Activated CD8-positive, alpha-beta memory T cell treated with anti-CD3 and anti-CD28 coated beads for 4 hours (primary cell): ENCODE results near the gene CCDC187.

ENCODE experiments used
- DNase-seq, 2 donors: peaks; one replicate each; pipeline ENCODE4 v3.0.0-alpha.2; 2020; ENCODE audit warnings: low read depth in 2 of 2

CCDC187 gene

GRCh38 chr9:136297766-136298735 is 5.8 kb downstream of the CCDC187 start:
- no peak for DNase-seq

DNA sequence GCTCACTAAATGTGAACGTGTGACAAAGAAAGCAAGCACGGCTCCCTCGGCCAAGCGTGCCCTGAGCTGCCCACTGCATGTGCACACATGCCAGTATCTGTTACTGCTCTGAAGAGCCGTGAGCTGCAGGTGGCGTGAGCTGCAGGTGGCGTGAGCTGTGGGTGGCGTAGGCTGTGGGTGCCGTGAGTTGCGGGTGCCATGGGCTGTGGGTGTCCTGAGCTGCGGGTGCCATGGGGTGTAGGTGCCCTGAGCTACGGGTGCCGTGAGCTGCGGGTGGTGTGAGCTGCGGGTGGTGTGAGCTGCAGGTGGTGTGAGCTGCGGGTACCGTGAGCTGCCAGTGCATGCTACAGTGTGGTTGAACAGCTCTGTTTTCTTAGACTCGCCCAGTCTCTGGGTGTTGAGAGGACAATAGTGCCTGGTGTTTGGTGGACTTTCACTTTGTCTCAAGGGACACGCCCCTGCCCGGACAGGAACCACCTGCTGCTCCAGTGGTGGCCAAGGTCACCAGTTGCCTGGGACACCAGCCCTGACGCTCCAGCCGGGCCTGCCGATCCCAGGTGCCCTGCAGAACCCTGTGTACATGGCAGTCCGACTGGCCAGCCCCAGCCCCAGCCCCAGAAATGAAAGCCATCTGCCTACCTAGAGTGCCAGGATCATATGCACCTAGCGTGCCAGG is 6.7 kb downstream of the CCDC187 start:
- no peak for DNase-seq

- no peak for DNase-seq
These were observed 7.4 kb downstream of the CCDC187 start for GRCh38 chr9:136296434-136297015.

- no peak for DNase-seq
These were observed 8.1 kb downstream of the CCDC187 start for GRCh38 chr9:136295542-136296433.

- no peak for DNase-seq
These were observed 8.8 kb downstream of the CCDC187 start for GRCh38 chr9:136295055-136295454.

DNA sequence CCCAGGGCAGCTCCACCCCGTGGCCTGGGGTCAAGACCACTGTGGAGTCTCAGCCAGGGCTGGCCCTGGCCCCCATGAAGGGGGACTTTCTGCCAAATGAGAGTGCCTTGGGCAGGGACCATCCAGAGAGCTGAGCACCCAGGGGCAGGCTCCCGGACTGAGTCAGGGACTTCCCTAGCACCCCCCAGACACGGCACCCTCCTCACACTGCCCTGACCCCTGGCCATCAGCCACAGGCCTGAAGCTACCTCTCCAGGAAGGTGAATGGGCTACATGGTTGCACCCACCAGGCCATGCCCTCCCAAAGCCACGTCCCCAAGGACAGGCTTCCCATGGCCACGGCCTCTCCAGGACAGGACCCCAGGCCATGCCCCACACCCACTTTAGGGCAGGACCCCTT is 9.5 kb downstream of the CCDC187 start:
- no peak for DNase-seq

- no peak for DNase-seq
These were observed 10.3 kb downstream of the CCDC187 start for GRCh38 chr9:136293476-136294077.

- DNase-seq, result no peak
These were observed 11.1 kb downstream of the CCDC187 start for GRCh38 chr9:136292591-136293448.

GRCh38 chr9:136292026-136292538 is 11.8 kb downstream of the CCDC187 start:
- DNase-seq, result no peak

DNA sequence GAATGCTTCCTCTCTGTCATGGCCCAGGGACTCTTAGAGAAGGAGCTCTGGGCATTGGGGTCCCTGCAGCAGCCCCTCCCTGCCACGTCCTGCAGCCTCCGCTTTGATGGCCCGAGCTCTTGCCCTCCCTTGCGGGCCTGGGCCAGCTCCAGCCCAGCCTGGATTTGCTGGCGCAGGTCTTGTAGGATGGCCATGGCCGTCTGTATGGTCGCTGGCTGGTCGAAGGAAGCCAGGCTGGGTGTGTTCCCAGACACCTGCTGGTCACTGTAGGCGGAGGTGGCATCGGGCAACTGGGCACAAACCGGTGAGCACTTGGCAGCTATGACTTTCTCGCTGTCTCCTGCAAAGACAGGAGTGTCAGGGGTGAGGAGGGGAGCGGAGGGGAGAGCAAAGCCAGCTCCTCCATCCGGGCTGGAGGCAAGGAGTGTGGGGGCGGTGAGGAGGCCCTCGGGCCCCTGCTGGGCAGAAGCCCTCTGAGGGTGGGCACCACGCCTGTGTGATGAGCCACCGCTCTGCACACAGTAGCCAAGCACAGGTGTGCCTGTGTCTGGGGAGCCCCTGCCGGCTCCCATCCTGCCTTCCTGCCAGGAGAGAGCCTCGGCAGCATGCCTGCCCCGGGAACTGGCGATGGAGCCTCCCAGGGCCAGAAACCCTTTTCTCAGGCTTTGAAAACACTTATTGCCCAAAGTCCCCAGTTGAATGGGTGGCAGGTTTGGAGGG is 12.4 kb downstream of the CCDC187 start:
- no peak for DNase-seq

- DNase-seq, result no peak
These were observed 13.3 kb downstream of the CCDC187 start for GRCh38 chr9:136290508-136291000.

DNA sequence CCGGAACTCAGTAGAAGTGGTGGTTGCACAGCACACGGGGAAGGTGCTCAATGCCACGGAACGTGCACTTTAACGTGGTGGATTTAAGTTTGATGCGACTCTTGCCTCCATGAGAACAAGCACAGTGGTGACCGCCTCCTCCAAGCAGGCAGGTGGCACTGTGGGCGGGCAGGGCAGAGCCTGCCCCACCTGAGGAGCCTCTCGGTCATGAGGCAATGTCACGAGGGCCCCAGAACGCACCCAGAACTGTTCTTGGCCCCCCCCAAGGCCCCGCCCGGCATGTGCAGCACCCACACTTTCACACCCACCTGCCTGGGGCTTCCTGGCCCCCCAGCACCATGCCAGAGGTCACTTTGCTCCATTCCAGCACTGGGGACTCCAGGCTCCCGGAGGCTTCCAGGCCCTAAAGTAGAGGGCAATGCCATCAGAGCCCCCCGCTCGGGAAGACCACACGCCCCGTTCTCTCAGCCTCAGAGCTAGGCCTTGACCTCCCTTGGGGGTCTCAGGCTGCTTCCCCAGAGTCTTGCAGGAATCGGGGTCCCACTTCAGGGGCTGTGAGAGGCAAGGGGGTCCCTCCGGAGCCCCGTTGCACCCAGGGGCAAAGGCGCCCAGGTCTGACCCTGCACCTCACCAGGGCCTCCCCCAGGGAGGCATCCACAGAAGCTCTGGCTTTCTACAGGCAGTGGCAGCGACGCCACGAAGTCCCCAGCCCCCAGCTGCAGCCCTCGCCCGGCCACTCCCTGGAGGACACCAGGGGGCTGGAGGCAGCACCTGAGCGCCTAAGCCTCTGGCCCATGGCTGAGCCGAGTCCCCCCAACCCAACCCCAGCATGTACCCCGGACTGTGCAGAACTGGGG is 14.0 kb downstream of the CCDC187 start:
- no peak for DNase-seq

DNA sequence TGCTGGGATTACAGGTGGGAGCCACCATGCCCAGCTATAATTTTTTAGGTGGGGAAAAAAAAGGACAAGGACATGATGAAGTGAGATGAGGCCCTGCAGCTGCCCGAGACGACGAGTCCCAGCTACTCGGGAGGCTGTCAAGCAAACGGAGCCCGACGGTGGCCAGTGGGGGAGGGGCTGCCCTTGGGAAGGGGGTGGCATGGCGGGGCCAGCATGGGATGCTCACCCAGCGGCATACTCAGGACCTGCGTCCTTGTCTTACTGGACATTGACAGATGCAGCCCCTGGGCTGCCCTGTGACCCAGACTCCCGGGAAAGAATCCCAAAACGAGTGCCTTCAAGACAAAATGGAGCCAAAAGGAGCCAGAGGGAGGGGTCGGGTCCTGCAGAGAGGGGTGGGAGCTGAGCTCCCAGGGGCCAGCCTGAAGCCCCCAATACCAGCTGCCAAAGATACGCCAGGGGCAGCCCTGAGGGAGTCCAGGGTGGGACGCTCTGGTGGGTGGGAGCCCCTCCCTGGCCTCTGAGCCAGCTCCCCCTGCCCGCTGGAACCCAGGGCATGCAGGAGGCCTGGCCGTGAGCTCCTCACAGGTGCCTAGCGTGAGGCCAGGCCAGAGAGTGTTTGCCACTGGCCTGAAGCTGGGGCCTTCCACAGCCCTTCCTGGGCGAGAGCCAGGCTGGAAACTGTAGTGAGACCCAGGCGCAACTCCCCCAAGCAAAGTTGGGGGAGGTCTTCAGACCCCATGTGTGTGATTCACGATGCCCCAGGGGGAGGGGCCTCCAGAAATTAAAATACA is 15.7 kb downstream of the CCDC187 start:
- no peak for DNase-seq

- DNase-seq, result no peak
These were observed 16.9 kb downstream of the CCDC187 start for GRCh38 chr9:136286987-136287379.

DNA sequence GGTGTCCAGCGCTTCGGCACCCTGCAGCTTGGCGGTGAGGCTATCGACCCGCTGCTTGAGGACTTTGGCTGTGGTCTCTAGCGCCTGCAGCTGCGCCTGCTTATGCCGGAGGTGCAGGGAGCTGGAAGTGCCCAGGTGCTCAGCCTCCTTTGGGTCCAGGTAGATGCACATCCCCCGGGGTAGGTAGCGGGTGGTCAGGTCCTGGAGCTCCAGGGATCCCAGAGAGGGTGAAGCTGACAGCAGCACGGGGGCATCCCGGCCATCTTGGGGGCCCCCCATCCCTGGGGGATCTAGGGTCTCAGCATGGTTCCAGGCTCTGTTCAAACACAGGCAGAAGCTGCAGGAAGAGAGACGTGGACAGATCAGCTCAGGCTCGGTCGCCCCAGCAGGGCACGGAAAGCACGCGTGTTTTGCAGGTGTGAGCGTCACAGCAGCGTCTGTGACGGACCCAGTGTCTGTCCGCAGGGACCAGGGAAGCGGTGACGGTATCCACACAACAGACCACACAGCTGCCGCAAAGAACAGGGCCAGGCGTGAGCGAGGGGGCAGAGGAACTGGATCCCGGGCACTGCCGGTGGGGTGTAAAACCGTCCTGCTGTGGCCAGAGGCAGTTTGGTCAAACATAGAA is 17.4 kb downstream of the CCDC187 start:
- no peak for DNase-seq

DNA sequence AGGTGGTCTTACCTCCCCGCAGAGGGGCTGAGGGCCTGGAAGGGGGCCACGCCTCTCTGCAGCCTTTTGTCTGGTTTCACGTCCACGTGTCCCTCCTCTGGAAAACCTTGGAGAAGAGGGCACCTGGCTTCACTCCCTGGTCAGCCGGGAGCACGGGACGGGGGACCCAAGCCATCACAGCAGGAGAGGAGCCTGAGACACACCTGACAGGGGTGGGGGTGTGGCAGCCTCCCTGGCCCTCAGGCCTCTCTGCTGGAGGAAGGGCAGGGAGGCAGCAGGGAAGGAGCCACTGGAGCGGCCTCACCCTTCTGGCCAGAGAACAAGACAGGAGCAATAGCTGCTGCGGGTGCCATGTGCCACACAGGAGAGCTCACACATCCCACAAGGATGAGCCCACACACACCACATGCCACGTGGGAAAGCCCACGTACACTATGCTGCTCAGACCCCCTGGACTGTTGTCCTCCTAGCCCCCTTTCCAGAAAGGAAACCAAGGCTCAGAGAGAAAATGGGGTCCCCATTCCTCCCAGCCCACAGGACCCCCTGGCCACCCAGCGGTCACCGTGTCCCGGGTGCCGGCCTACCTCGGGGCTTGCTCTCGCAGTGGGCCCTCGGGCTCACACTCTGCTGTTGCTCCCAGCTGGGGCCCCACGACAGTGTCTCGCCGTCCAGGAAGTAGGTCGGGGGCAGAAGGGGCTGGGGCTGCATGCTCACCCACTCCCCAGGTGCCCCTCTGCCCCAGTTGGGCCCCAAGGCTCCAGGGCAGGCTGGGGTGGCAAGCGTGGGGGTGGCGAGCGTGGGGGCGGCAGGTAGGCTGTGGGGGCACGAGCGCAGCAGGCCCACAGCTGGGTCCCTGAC is 18.2 kb downstream of the CCDC187 start:
- DNase-seq, result no peak
